NB4 (cell line): Measurements from ENCODE around the gene ZMYM2.
A peak's percentile ranks its signal among the peaks of the same experiment; 100 is the strongest.

Source experiments
- DNase-seq: peaks from one replicate; pipeline ENCODE4 v3.0.0; 2010; ENCODE audit warnings: low read depth
- H3K4me3 ChIP-seq: one replicate; pipeline ENCODE4 v1.5.1; 2011; ENCODE audit warnings: mild to moderate bottlenecking, low read depth, low read length, moderate library complexity
- MAX ChIP-seq: IDR thresholded peaks from 2 replicates; pipeline ENCODE4 v1.6.1; 2011; ENCODE audit warnings: low read depth, low read length
- MYC ChIP-seq: IDR thresholded peaks from 2 replicates; pipeline ENCODE4 v1.6.1; 2011; ENCODE audit warnings: low read depth, low read length
- POLR2A ChIP-seq: IDR thresholded peaks from 2 replicates; pipeline ENCODE4 v1.6.1; 2011; ENCODE audit warnings: mild to moderate bottlenecking; ENCODE audit not compliant: insufficient read length; ENCODE audit errors: extremely low read depth
- TF ChIP-seq, protein P1 (sequence below): IDR thresholded peaks from one replicate; pipeline ENCODE4 v1.5.1; 2012; ENCODE audit warnings: low read depth, low read length

ZMYM2 gene

GRCh38 chr13:20073775-20074174, 115.2 kb downstream of the ZMYM2 start:
- DNase-seq, result no peak
- H3K4me3 ChIP-seq, result no peak overlapping the region
- TF ChIP-seq MYC, result no peak
- no peak for TF ChIP-seq MAX
- TF ChIP-seq POLR2A, result no peak
- TF ChIP-seq, protein P1, sequence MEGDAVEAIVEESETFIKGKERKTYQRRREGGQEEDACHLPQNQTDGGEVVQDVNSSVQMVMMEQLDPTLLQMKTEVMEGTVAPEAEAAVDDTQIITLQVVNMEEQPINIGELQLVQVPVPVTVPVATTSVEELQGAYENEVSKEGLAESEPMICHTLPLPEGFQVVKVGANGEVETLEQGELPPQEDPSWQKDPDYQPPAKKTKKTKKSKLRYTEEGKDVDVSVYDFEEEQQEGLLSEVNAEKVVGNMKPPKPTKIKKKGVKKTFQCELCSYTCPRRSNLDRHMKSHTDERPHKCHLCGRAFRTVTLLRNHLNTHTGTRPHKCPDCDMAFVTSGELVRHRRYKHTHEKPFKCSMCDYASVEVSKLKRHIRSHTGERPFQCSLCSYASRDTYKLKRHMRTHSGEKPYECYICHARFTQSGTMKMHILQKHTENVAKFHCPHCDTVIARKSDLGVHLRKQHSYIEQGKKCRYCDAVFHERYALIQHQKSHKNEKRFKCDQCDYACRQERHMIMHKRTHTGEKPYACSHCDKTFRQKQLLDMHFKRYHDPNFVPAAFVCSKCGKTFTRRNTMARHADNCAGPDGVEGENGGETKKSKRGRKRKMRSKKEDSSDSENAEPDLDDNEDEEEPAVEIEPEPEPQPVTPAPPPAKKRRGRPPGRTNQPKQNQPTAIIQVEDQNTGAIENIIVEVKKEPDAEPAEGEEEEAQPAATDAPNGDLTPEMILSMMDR, result no peak

- TF ChIP-seq MYC (no peak), MAX (no peak), POLR2A (no peak)
- TF ChIP-seq, protein P1, result no peak
- H3K4me3 ChIP-seq, result no peak overlapping the region
- no peak for DNase-seq
Observed at GRCh38 chr13:20074966-20075365, 116.4 kb downstream of the ZMYM2 start.

DNA sequence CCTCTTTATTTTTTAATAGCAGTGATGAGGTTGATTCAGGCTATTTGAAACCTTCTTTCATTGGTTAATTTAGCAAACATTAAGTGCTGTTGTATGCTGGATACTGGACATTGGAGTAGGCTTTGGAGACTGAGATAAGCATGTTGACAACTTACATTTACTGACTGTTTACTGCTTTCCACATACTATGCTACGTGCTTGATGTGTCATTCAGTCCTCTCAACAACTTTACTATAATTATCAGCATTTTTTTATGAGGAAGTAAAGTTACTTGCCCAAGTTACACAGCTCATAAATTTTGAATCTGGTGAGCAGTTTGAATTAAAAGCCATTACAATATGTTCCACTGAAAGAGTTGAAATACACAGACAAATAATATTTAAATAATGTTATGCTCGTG, 118.6 kb downstream of the ZMYM2 start:
- TF ChIP-seq POLR2A (no peak), MYC (no peak), MAX (no peak)
- TF ChIP-seq, protein P1, result no peak
- DNase-seq, result no peak

DNA sequence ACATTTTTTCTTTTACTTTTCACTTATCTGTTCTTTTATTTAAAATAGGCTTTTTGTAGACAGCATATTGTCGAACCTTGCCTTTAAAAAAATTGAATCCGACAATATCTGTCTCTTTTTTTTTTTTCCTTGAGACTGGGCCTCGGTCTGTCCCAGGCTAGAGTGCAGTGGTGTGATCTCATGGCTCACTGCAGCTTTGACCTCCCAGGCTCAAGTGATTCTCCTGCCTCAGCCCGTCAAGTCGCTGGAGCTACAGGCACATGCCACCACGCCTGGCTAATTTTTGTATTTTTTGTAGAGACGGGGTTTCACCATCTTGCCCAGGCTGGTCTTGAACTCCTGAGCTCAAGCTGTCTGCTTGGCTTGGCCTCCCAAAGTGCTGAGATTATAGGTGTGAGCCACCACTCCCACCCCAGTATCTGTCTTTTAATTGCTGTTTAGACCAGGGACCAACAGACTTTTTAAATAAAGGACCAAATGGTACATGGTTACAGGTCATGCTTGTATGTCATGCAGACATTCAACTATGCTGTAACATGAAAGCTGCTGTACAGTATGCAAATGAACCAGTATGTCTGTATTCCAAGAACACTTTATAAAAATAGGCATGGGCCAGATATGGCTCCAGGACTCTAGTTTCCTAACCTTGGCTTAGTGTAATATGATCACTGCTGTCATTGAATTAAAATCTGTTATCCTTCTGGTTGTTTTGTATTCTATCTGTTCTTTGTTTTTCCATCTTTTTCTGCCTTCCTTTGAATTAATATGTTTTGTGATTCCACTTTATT, 122.0 kb downstream of the ZMYM2 start:
- DNase-seq, result no peak
- no peak overlapping the region for H3K4me3 ChIP-seq
- TF ChIP-seq, protein P1, result no peak

More for the DNA sequence above, 118.6 kb downstream of the ZMYM2 start:
- no peak overlapping the region for H3K4me3 ChIP-seq

DNA sequence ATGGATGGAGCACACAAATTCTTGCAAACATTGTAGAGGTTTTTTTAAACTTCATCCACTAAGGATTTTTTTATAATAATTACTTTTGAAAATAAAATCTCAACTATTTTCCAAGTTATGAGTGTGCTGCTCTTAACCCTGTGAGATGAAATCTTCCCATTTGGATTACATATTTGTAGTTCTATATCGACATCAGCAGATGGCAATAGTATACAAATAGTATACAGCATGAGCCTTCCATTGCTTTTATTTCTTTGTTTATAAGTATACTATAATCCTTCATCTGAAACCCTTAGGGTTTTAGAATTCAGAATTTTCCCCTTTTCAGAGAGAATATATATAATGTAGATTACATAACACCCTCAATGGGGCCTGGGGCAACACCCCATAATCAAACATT, 131.8 kb downstream of the ZMYM2 start:
- H3K4me3 ChIP-seq, result no peak overlapping the region
- TF ChIP-seq MAX, result no peak
- no peak for TF ChIP-seq POLR2A
- no peak for TF ChIP-seq MYC
- TF ChIP-seq, protein P1, result no peak
- DNase-seq, result peak; percentile 20

DNA sequence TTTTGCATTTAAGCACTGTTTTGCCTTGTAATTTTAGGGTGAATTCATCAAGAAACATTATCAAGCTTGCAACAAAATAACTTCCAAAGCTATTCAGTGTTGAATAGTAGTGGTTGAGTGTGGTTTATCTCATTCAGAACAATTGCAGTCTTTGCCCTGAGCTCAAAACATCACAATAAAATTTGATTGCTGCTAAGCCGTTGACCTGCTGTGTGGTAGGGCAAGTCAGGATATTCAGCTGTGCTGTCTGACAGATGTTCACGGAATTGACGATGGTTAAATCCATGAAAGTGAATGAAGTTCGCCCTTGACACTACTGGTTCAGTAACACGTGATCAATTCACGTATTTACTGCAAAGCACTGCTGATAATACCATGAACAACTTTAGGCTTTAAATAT, 135.4 kb downstream of the ZMYM2 start:
- no peak for DNase-seq
- TF ChIP-seq MYC (no peak), MAX (no peak), POLR2A (no peak)
- TF ChIP-seq, protein P1, result no peak
- H3K4me3 ChIP-seq, result no peak overlapping the region
